Thoracic aorta (tissue), 2 donors: ENCODE results near the gene TOMM40. TPM values are rescaled to one million over a fixed set of nuclear protein-coding genes. Genes with fewer than 3 reads are reported as not detected.
"Not testable (repeated sequence)": the region's sequence is repeated elsewhere in the genome, so short reads cannot be mapped to it uniquely, and the experiment has no call there.

ENCODE experiments used
- ATAC-seq: fragments of 150-250 bp; one replicate; pipeline ENCODE4 v1.8.0; 2017; ENCODE audit warnings: low read depth; ENCODE audit not compliant: insufficient number of reproducible peaks, low FRiP score
- DNase-seq: peaks from one replicate; pipeline ENCODE4 v3.0.0-alpha.2; 2020; ENCODE audit warnings: low spot score
- H3K27ac ChIP-seq, 2 donors: fragments of 200-600 bp; sonication (generic); 1 replicate in 1 of 2; 2 replicates in 1 of 2; pipeline ENCODE4 v1.5.1; 2016; ENCODE audit warnings: mild to moderate bottlenecking in 2 of 2, moderate library complexity in 2 of 2
- H3K27me3 ChIP-seq: fragments of 200-600 bp; sonication (generic); replicated peaks from 2 replicates; pipeline ENCODE4 v1.6.0; 2016; ENCODE audit warnings: mild to moderate bottlenecking; ENCODE audit not compliant: insufficient read depth
- H3K36me3 ChIP-seq: fragments of 200-600 bp; sonication (generic); one replicate; pipeline ENCODE4 v1.5.1; 2016
- H3K4me1 ChIP-seq, 2 donors: fragments of 200-600 bp; sonication (generic); 1 replicate in 1 of 2; 2 replicates in 1 of 2; pipeline versions ENCODE4 v1.5.1 to v1.6.0; 2016; ENCODE audit warnings: low read depth in 2 of 2, mild to moderate bottlenecking in 1 of 2; ENCODE audit not compliant: control insufficient read depth in 1 of 2
- H3K4me3 ChIP-seq: fragments of 200-600 bp; sonication (generic); 2 replicates; pipeline ENCODE4 v1.5.1; 2016; ENCODE audit warnings: mild to moderate bottlenecking
- H3K9me3 ChIP-seq: fragments of 200-600 bp; sonication (generic); 2 replicates; pipeline ENCODE4 v1.5.1; 2016
- total RNA-seq, 2 donors: library from RNA; depleted of rRNA; stranded (reverse); fragments of >200 nt; gene quantifications; one replicate each; pipeline versions ENCODE4 v1.1.0 to v1.2.3, GENCODE V29; 2016
- TF ChIP-seq, protein P1 (sequence below): fragments of 200-600 bp; sonication (generic); IDR thresholded peaks from one replicate; pipeline ENCODE4 v1.5.1; 2019; ENCODE audit warnings: antibody characterized with exemption

Gene TOMM40
- total RNA-seq, 2 donors from 2014 or later = 24.9 to 48.5 TPM

- no peak for ATAC-seq
- peaks cover 29% of the 10 kb centered on the region for H3K36me3 ChIP-seq
- no peak for DNase-seq
These were observed 11.6 kb upstream of the TOMM40 start for GRCh38 chr19:44879309-44880065.

DNA sequence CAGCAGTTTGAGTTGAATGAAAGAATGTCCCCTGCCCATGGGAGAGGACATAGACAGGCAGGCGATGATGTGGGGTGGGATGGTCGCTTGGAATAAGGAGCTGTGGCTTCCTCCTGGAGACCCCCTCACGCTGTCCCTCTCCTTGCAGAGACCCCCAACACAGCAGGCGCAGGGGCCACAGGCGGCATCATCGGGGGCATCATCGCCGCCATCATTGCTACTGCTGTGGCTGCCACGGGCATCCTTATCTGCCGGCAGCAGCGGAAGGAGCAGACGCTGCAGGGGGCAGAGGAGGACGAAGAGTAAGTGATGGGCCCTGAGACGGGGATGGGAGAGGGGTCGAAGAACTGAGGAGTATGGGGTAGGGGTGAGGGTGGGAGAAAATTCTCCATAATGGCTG lies 9.0 kb upstream of the TOMM40 start:
- Histone ChIP-seq H3K36me3 (peaks cover 23% of the 10 kb centered on the region), H3K9me3 (no peaks in the 10 kb centered on the region)

More at GRCh38 chr19:44879309-44880065, 11.6 kb upstream of the TOMM40 start:
- Histone ChIP-seq H3K9me3 (no peaks in the 10 kb centered on the region), H3K27ac (no peak overlapping the region), H3K4me3 (no peak overlapping the region), H3K27me3 (no peaks in the 10 kb centered on the region), H3K4me1 (peaks cover 4 to 12% of the 10 kb centered on the region in 2 donors)
- TF ChIP-seq, protein P1, sequence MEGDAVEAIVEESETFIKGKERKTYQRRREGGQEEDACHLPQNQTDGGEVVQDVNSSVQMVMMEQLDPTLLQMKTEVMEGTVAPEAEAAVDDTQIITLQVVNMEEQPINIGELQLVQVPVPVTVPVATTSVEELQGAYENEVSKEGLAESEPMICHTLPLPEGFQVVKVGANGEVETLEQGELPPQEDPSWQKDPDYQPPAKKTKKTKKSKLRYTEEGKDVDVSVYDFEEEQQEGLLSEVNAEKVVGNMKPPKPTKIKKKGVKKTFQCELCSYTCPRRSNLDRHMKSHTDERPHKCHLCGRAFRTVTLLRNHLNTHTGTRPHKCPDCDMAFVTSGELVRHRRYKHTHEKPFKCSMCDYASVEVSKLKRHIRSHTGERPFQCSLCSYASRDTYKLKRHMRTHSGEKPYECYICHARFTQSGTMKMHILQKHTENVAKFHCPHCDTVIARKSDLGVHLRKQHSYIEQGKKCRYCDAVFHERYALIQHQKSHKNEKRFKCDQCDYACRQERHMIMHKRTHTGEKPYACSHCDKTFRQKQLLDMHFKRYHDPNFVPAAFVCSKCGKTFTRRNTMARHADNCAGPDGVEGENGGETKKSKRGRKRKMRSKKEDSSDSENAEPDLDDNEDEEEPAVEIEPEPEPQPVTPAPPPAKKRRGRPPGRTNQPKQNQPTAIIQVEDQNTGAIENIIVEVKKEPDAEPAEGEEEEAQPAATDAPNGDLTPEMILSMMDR = no peak

GRCh38 chr19:44882619-44883397 lies 8.2 kb upstream of the TOMM40 start:
- not testable (repeated sequence) for H3K27ac ChIP-seq, H3K9me3 ChIP-seq, DNase-seq, ATAC-seq, H3K4me3 ChIP-seq, H3K27me3 ChIP-seq
- H3K36me3 ChIP-seq = peaks cover 23% of the 10 kb centered on the region
- peaks cover 4 to 14% of the 10 kb centered on the region in 2 donors for H3K4me1 ChIP-seq

More for the DNA sequence above, 9.0 kb upstream of the TOMM40 start:
- Histone ChIP-seq H3K4me3 (no peak overlapping the region), H3K27ac (no peak overlapping the region), H3K4me1 (peaks cover 4 to 14% of the 10 kb centered on the region in 2 donors), H3K27me3 (no peaks in the 10 kb centered on the region)
- no peak for ATAC-seq
- TF ChIP-seq, protein P1 = no peak
- DNase-seq = no peak

DNA sequence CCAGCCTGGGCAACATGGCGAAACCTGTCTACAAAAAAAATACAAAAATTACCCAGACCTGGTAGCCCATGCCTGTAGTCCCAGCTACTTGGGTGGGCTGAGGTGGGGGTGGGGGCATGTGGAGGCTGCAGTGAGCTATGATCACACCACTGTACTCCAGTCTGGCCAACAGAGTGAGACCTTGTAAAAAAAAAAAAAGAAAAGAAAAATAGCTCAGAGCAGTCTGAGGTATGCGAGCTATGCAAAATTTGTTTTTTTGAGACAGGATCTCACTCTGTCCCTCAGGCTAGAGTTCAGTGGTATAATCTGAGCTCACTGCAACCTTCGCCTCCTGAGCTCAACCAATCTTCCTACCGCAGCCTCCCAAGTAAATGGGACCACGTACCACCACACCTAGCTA lies 7.1 kb upstream of the TOMM40 start:
- peak overlapping the region in 1 of 2 donors; percentile 10 for H3K27ac ChIP-seq

GRCh38 chr19:44884566-44884965 lies 6.5 kb upstream of the TOMM40 start:
- no peaks in the 10 kb centered on the region for H3K9me3 ChIP-seq
- DNase-seq = no peak
- H3K27me3 ChIP-seq = no peaks in the 10 kb centered on the region
- TF ChIP-seq, protein P1 = no peak
- H3K36me3 ChIP-seq = peaks cover 24% of the 10 kb centered on the region
- H3K4me3 ChIP-seq = no peak overlapping the region
- ATAC-seq = no peak
- peaks cover 5 to 17% of the 10 kb centered on the region in 2 donors for H3K4me1 ChIP-seq
- peak overlapping the region in 1 of 2 donors; percentile 10 for H3K27ac ChIP-seq

More for the DNA sequence above, 7.1 kb upstream of the TOMM40 start:
- H3K27me3 ChIP-seq = no peaks in the 10 kb centered on the region
- H3K4me1 ChIP-seq = peaks cover 4 to 14% of the 10 kb centered on the region in 2 donors
- TF ChIP-seq, protein P1 = no peak
- H3K9me3 ChIP-seq = no peaks in the 10 kb centered on the region
- no peak overlapping the region for H3K4me3 ChIP-seq
- H3K36me3 ChIP-seq = peaks cover 24% of the 10 kb centered on the region
- DNase-seq = no peak
- ATAC-seq = peak; percentile 34
